Skin epidermis (tissue), 12 donors: ENCODE data around the gene CPZ.

Experiments used
- H3K27ac ChIP-seq, 21 experiments: fragments of 200-600 bp; sonication (generic) in 11 of 21; one replicate each; pipeline ENCODE4 v1.5.0; 2020; ENCODE audit warnings: mild to moderate bottlenecking in 3 of 21, inconsistent platforms in 2 of 21, moderate library complexity in 2 of 21
- H3K4me3 ChIP-seq, 7 experiments: fragments of 200-600 bp; sonication (generic) in 2 of 7; one replicate each; pipeline ENCODE4 v1.5.0; 2020; ENCODE audit warnings: inconsistent platforms in 2 of 7, mild to moderate bottlenecking in 2 of 7, moderate library complexity in 1 of 7

The CPZ gene

GRCh38 chr4:8578717-8579116 lies 13.8 kb upstream of the CPZ start:
- no peak overlapping the region for H3K27ac ChIP-seq

GRCh38 chr4:8579526-8580320 lies 12.8 kb upstream of the CPZ start:
- Histone ChIP-seq H3K4me3 (no peak overlapping the region), H3K27ac (no peak overlapping the region)

More at GRCh38 chr4:8578717-8579116, 13.8 kb upstream of the CPZ start:
- no peak overlapping the region for H3K4me3 ChIP-seq

DNA sequence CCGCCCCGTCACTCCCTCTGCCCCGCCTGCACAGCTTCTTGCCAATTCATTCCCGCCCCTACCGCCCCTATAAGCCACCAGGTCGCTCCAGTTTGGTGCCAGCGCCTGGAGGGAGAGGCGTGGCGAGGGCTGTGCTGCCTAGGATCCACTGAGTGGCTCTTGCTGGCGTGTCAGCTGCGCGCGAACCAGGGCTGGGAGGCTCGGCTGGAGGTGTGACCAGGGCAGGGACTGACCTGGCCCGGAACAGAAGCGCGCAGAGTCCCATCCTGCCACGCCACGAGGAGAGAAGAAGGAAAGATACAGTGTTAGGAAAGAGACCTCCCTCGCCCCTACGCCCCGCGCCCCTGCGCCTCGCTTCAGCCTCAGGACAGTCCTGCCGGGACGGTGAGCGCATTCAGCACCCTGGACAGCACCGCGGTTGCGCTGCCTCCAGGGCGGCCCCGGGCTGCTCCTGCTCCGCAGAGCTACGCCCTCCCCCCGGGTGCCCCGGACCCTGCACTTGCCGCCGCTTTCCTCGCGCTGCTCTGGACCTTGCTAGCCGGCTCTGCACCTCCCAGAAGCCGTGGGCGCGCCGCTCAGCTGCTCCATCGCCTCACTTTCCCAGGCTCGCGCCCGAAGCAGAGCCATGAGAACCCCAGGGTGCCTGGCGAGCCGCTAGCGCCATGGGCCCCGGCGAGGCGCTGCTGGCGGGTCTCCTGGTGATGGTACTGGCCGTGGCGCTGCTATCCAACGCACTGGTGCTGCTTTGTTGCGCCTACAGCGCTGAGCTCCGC lies 12.1 kb upstream of the CPZ start, which contains the start of gene GPR78:
GPR78 (plus strand) TSS at position 72 of the 773 bp plus-strand sequence; CDS start at position 663, 591 bp downstream.
- Histone ChIP-seq H3K27ac (no peak within 1 kb of the TSS), H3K4me3 (peak within 1 kb of the TSS in 1 of 7 experiments; percentile 18)

GRCh38 chr4:8581094-8581861 lies 11.3 kb upstream of the CPZ start:
- H3K27ac ChIP-seq: no peak overlapping the region
- H3K4me3 ChIP-seq: peak overlapping the region in 1 of 7 experiments; percentile 18

GRCh38 chr4:8582016-8582415 lies 10.5 kb upstream of the CPZ start:
- Histone ChIP-seq H3K4me3 (no peak overlapping the region), H3K27ac (peak overlapping the region in 1 of 21 experiments; percentile 55)

- peak overlapping the region in 1 of 21 experiments; percentile 55 for H3K27ac ChIP-seq
- no peak overlapping the region for H3K4me3 ChIP-seq
These were observed 10.1 kb upstream of the CPZ start for GRCh38 chr4:8582436-8582835.

GRCh38 chr4:8582941-8583654 lies 9.5 kb upstream of the CPZ start:
- Histone ChIP-seq H3K27ac (peak overlapping the region in 1 of 21 experiments; percentile 55), H3K4me3 (no peak overlapping the region)

DNA sequence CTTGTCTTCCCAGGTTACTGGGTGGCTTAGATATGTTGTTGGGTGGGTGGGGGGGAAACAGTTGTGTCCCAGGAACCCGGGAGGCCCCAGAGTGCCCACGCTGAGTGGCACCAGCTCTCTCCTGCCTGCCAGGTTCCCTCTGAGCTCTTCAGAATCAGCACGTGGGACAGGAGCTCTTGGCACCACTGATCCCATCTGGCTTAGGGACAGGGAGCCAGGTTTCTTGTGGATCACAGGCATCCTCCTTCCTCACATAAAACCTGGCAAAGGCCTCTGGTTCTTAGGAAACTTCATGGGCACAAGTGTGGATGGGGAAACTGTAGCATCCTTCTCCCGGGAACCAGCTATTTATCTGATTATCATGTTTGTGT lies 8.9 kb upstream of the CPZ start:
- no peak overlapping the region for H3K4me3 ChIP-seq

GRCh38 chr4:8585186-8585585 lies 7.4 kb upstream of the CPZ start:
- H3K4me3 ChIP-seq: no peak overlapping the region
- no peak overlapping the region for H3K27ac ChIP-seq

More for the DNA sequence above, 8.9 kb upstream of the CPZ start:
- H3K27ac ChIP-seq: no peak overlapping the region

DNA sequence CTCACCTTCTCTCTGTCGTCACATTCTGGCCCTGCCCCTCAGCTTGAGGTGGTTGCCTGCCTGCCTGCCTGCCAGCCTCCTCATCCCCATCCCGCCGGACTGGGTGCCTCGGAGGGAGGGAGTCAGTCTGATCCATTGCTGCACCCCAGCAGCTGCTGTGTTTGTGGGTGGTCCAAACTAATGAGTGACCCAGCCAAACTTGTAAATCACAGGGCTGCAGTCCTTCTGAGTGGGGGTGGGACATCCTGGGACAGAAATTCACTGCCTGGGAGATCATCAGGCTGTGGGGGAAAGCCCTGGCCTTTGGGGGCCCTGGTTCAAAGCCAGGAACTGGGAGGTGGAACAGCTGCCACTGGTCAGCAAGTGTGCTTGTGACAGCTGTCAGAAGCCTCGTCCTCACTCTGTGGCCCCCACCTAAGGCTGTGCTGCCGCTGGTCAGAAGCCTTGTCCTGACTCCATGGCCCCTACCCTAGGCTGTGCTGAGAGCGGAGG lies 6.8 kb upstream of the CPZ start:
- no peak overlapping the region for H3K4me3 ChIP-seq
- no peak overlapping the region for H3K27ac ChIP-seq

DNA sequence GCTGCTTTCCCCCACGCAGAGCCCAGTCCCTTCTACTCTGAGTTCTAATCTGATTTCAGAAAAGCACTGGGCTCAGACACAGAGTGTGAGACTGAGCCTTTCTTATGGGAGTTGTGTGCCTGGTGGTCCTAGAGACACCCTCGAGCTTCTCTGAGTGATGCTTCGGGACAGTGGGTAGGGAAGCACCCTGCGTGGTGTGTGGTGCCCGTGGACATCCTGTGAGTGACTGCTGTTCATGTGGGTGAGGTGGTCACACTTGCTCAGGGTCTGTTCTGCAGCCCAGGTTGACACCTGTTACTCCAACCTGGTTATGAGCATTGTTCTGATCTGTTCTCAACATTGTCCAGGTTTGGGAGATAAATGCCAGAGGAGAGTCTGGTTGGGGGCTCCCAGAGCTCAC lies 6.3 kb upstream of the CPZ start:
- H3K4me3 ChIP-seq: no peak overlapping the region
- no peak overlapping the region for H3K27ac ChIP-seq

GRCh38 chr4:8586671-8587468 lies 5.7 kb upstream of the CPZ start:
- no peak overlapping the region for H3K27ac ChIP-seq
- no peak overlapping the region for H3K4me3 ChIP-seq

DNA sequence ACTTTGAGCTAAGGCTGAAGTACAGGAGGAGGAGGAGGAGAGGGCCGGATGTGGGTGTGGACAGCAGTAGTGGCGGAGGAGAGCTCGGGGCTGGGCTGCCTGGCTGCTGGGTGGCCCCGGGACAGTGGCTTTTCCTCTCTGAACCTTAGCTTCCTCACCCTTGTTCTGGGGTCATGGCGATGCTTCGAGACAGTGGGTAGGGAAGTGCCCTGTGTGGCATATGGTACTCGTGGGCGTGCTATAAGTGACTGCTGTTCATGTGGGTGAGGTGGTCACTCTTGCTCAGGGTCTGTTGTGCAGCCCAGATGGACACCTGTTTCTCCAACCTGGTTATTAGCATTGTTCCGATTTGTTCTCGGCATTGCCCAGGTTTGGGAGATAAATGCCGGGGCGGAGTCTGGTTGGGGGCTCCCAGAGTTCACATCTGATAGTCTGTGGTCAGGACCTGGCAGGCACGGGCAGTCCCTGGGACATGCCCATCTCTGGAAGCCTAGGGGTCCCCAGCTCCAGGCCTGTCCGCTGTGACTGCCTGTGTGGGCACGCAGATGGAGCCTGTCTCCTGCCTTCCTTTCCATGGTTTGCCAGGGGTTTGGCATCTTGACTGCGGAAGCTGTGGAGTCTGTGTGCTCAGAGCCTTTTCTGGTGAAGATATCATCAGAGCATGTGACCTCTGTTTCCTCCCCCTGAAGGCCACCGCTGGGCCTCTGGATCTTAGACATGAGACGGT lies 4.9 kb upstream of the CPZ start:
- Histone ChIP-seq H3K27ac (no peak overlapping the region), H3K4me3 (no peak overlapping the region)

GRCh38 chr4:8588196-8588470 lies 4.4 kb upstream of the CPZ start:
- Histone ChIP-seq H3K27ac (no peak overlapping the region), H3K4me3 (no peak overlapping the region)

- H3K27ac ChIP-seq: peak overlapping the region in 1 of 21 experiments; percentile 30
- no peak overlapping the region for H3K4me3 ChIP-seq
These were observed 3.2 kb upstream of the CPZ start for GRCh38 chr4:8589336-8589735.

DNA sequence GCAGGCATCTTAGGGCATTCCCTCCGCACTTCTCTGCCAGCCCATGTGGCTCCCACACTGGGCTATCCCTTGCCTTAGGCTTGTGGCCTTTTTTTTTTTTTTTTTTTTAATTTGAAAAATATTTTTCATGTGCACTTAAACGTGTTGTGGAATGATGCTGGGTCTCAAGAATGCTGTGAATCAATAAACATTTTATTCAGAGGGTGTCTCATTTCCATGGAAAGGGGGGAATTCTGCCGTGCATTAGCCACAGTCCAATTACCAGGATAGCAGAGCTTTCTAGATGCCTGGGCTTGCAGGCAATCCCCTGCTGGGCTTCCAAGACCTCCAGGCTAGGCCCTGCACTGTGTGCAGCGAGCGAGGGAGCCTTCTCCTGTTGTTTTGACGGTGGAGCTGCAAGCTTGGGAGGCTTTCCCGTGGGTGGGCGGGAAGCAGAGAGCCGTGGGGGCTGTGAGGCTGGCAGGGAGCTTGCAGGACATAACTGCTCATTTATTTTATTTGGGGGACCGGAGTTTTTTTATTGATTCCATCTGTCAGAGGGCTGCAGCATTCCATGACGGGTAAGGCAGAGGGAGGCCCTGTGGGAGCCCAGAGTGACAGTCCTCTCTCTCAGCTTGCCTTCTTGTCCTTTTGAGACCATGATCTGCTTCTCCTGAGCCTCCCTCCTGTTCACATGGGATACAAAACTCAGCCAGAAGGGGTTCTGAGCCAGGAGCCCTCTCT lies 2.6 kb upstream of the CPZ start:
- Histone ChIP-seq H3K27ac (peak overlapping the region in 2 of 21 experiments; percentile 15 to 49), H3K4me3 (no peak overlapping the region)

DNA sequence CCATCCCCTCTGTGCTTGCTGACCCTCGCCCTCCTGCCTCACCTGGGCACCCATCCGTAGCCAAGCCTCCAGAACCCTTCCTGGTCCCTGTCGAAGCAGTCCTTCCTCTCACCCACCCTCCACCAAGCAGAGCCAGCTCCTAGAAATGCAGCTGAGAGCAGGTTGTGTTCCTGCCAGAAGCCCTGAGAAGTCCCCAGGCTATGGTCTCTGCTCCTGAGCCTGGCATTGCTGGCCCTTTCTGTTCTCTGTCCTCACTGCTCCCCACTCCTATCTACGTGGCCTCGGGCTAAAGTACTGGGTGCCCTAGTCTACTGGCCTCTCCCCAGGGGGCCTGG lies 2.1 kb upstream of the CPZ start:
- Histone ChIP-seq H3K27ac (peak overlapping the region in 2 of 21 experiments; percentile 15 to 49), H3K4me3 (no peak overlapping the region)

- no peak overlapping the region for H3K4me3 ChIP-seq
- peak overlapping the region in 1 of 21 experiments; percentile 49 for H3K27ac ChIP-seq
These were observed 1.5 kb upstream of the CPZ start for GRCh38 chr4:8591114-8591513.
